Measurements from ENCODE around the gene FAM111A. TPM values are rescaled to one million over a fixed set of nuclear protein-coding genes. Genes with fewer than 3 reads are reported as not detected.

Gene FAM111A
- total RNA-seq, 1 donor from 2014 or later = 13.1 TPM

DNA sequence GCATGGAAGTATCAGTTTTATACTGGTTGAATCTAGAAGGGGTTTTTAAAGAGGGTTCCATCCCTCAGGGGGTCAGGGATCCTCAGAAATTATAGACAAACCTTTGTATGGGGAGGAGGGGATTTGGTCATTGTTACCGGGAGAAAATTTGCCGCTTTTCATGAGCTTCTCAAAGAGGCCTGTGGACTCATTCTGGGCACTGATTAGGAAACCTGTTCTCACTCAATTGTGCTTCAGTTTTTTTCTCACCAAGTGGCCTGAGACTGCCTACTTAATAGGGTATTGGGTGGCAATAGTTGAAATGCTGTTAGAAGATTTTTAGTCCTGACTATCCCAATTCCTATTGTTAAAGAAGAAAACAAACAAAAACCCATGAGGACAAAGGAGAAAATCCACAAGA is 56.1 kb downstream of the FAM111A start:
- H3K27ac Mint-ChIP-seq (ENCODE audit: unreplicated experiment) = no peak overlapping the region

DNA sequence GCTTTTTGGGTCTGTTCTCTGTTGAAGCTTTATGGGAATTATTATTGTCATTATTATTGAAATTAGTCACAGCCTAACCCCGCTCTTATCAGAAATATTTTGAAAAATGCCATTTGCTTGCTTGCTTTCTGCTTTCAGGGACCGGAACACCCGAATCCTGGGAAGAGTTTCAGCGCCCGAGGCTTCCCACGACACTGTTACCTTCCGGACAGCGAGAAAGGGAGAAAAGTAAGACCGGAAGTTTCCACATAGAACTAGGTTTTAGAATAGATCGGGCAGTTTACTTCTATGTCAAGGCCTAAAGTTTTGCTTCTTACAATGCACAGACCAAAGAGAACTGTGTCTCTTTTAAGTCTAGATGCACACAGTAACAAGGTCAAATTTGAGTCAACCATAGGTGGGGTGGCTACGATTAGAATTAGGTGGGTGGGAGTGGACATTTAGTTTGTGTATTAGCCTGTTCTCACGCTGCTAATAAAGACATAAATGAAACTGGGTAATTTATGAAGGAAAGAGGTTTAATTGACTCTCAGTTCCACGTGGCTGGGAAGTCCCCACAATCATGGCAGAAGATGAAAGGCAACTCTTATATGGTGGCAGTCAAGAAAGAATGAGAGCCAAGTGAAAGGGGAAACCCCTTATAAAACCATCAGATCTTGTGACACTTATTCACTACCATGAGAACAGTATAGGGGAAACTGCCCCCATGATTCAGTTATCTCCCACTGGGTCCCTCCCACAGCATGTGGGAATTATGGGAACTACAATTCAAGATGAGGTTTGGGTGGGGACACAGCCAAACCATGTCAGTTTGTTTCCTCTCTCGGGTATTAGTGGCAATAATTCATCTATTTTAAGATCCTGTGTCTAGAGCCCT is 57.1 kb downstream of the FAM111A start:
- Histone ChIP-seq H3K4me2 (ENCODE audit: low read length) (no peak overlapping the region), H3K27me3 (ENCODE audit: insufficient read depth, low read length) (peaks cover 17% of the 10 kb centered on the region), H3K4me1 (ENCODE audit: insufficient read depth, low read length) (peaks cover 2% of the 10 kb centered on the region), H3K27ac (ENCODE audit: low read depth, low read length) (no peak overlapping the region), H2AFZ (ENCODE audit: low read depth, low read length) (no peak overlapping the region), H3K9ac (ENCODE audit: low read length) (no peak overlapping the region), H3K4me3 (ENCODE audit: insufficient read depth, low read depth, low read length) (no peak overlapping the region), H3K79me2 (ENCODE audit: insufficient read depth, low read length) (no peaks in the 10 kb centered on the region), H3K9me3 (ENCODE audit: insufficient read depth, low read depth, low read length) (no peaks in the 10 kb centered on the region), H3K36me3 (ENCODE audit: insufficient read depth, low read length) (no peaks in the 10 kb centered on the region), H4K20me1 (ENCODE audit: insufficient read depth, low read length) (no peaks in the 10 kb centered on the region)
- H3K36me3 Mint-ChIP-seq (ENCODE audit: low read depth, unreplicated experiment) = peaks cover 52% of the 10 kb centered on the region
- no peak for FAIRE-seq
- DNase-seq (ENCODE audit: low read depth) = no peak
- H3K4me3 Mint-ChIP-seq (ENCODE audit: unreplicated experiment) = no peak overlapping the region
- no peak overlapping the region for H3K27ac Mint-ChIP-seq (ENCODE audit: unreplicated experiment)
- no peak for TF ChIP-seq EZH2 (IDR thresholded peaks at IDR 0.05; ENCODE audit: insufficient read depth, low read length)
- TF ChIP-seq, protein P1, sequence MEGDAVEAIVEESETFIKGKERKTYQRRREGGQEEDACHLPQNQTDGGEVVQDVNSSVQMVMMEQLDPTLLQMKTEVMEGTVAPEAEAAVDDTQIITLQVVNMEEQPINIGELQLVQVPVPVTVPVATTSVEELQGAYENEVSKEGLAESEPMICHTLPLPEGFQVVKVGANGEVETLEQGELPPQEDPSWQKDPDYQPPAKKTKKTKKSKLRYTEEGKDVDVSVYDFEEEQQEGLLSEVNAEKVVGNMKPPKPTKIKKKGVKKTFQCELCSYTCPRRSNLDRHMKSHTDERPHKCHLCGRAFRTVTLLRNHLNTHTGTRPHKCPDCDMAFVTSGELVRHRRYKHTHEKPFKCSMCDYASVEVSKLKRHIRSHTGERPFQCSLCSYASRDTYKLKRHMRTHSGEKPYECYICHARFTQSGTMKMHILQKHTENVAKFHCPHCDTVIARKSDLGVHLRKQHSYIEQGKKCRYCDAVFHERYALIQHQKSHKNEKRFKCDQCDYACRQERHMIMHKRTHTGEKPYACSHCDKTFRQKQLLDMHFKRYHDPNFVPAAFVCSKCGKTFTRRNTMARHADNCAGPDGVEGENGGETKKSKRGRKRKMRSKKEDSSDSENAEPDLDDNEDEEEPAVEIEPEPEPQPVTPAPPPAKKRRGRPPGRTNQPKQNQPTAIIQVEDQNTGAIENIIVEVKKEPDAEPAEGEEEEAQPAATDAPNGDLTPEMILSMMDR (IDR thresholded peaks at IDR 0.05; ENCODE audit: insufficient read depth, low read depth, low read length) = no peak
- no peaks in the 10 kb centered on the region for H3K27me3 Mint-ChIP-seq (ENCODE audit: low read depth, unreplicated experiment)
- H3K9me3 Mint-ChIP-seq (ENCODE audit: unreplicated experiment) = peaks cover 10% of the 10 kb centered on the region
- H3K4me1 Mint-ChIP-seq (ENCODE audit: low read depth, unreplicated experiment) = peaks cover 15% of the 10 kb centered on the region

More for the DNA sequence above, 56.1 kb downstream of the FAM111A start:
- no peaks in the 10 kb centered on the region for H3K79me2 ChIP-seq (ENCODE audit: insufficient read depth, low read length)
- H3K36me3 ChIP-seq (ENCODE audit: insufficient read depth, low read length) = no peaks in the 10 kb centered on the region
- TF ChIP-seq, protein P1 (IDR thresholded peaks at IDR 0.05; ENCODE audit: insufficient read depth, low read depth, low read length) = no peak
- no peak for TF ChIP-seq EZH2 (IDR thresholded peaks at IDR 0.05; ENCODE audit: insufficient read depth, low read length)
- H3K9me3 ChIP-seq (ENCODE audit: insufficient read depth, low read depth, low read length) = no peaks in the 10 kb centered on the region
- Mint-ChIP-seq H3K36me3 (ENCODE audit: low read depth, unreplicated experiment) (peaks cover 52% of the 10 kb centered on the region), H3K27me3 (ENCODE audit: low read depth, unreplicated experiment) (no peaks in the 10 kb centered on the region), H3K4me3 (ENCODE audit: unreplicated experiment) (no peak overlapping the region), H3K9me3 (ENCODE audit: unreplicated experiment) (peaks cover 10% of the 10 kb centered on the region), H3K4me1 (ENCODE audit: low read depth, unreplicated experiment) (peaks cover 13% of the 10 kb centered on the region)
- H3K4me1 ChIP-seq (ENCODE audit: insufficient read depth, low read length) = no peaks in the 10 kb centered on the region
- FAIRE-seq (no peak), DNase-seq (ENCODE audit: low read depth) (no peak)
- H3K9ac ChIP-seq (ENCODE audit: low read length) = no peak overlapping the region
- H3K4me3 ChIP-seq (ENCODE audit: insufficient read depth, low read depth, low read length) = no peak overlapping the region
- H2AFZ ChIP-seq (ENCODE audit: low read depth, low read length) = no peak overlapping the region
- H3K27me3 ChIP-seq (ENCODE audit: insufficient read depth, low read length) = peaks cover 17% of the 10 kb centered on the region
- no peak overlapping the region for H3K27ac ChIP-seq (ENCODE audit: low read depth, low read length)
- no peaks in the 10 kb centered on the region for H4K20me1 ChIP-seq (ENCODE audit: insufficient read depth, low read length)
- H3K4me2 ChIP-seq (ENCODE audit: low read length) = no peak overlapping the region

- no peaks in the 10 kb centered on the region for H3K79me2 ChIP-seq (ENCODE audit: insufficient read depth, low read length)
- no peaks in the 10 kb centered on the region for H4K20me1 ChIP-seq (ENCODE audit: insufficient read depth, low read length)
- no peak overlapping the region for H3K9ac ChIP-seq (ENCODE audit: low read length)
- Mint-ChIP-seq H3K9me3 (ENCODE audit: unreplicated experiment) (peaks cover 9% of the 10 kb centered on the region), H3K4me3 (ENCODE audit: unreplicated experiment) (no peak overlapping the region), H3K27ac (ENCODE audit: unreplicated experiment) (no peak overlapping the region), H3K36me3 (ENCODE audit: low read depth, unreplicated experiment) (peaks cover 50% of the 10 kb centered on the region), H3K4me1 (ENCODE audit: low read depth, unreplicated experiment) (peaks cover 20% of the 10 kb centered on the region), H3K27me3 (ENCODE audit: low read depth, unreplicated experiment) (no peaks in the 10 kb centered on the region)
- no peak for DNase-seq (ENCODE audit: low read depth)
- H3K9me3 ChIP-seq (ENCODE audit: insufficient read depth, low read depth, low read length) = no peaks in the 10 kb centered on the region
- peaks cover 17% of the 10 kb centered on the region for H3K27me3 ChIP-seq (ENCODE audit: insufficient read depth, low read length)
- TF ChIP-seq, protein P1 (IDR thresholded peaks at IDR 0.05; ENCODE audit: insufficient read depth, low read depth, low read length) = no peak
- TF ChIP-seq EZH2 (IDR thresholded peaks at IDR 0.05; ENCODE audit: insufficient read depth, low read length) = no peak
- no peak overlapping the region for H2AFZ ChIP-seq (ENCODE audit: low read depth, low read length)
- H3K4me2 ChIP-seq (ENCODE audit: low read length) = no peak overlapping the region
- H3K4me1 ChIP-seq (ENCODE audit: insufficient read depth, low read length) = peaks cover 7% of the 10 kb centered on the region
- H3K4me3 ChIP-seq (ENCODE audit: insufficient read depth, low read depth, low read length) = no peak overlapping the region
- FAIRE-seq = no peak
- H3K36me3 ChIP-seq (ENCODE audit: insufficient read depth, low read length) = no peaks in the 10 kb centered on the region
- H3K27ac ChIP-seq (ENCODE audit: low read depth, low read length) = no peak overlapping the region
Observed at GRCh38 chr11:59200423-59200746, 57.7 kb downstream of the FAM111A start.

Measured in astrocyte (in vitro differentiated cells and primary cell).